GM12873 (cell line): ENCODE results near the gene LEMD1.

Experiments
- TF ChIP-seq, protein P1 (sequence below): IDR thresholded peaks from 2 replicates; pipeline ENCODE4 v1.5.1; 2012; ENCODE audit warnings: low read depth, mild to moderate bottlenecking, moderate library complexity, low read length, control low read depth; ENCODE audit not compliant: insufficient read depth; ENCODE audit errors: missing control alignments

Gene LEMD1

DNA sequence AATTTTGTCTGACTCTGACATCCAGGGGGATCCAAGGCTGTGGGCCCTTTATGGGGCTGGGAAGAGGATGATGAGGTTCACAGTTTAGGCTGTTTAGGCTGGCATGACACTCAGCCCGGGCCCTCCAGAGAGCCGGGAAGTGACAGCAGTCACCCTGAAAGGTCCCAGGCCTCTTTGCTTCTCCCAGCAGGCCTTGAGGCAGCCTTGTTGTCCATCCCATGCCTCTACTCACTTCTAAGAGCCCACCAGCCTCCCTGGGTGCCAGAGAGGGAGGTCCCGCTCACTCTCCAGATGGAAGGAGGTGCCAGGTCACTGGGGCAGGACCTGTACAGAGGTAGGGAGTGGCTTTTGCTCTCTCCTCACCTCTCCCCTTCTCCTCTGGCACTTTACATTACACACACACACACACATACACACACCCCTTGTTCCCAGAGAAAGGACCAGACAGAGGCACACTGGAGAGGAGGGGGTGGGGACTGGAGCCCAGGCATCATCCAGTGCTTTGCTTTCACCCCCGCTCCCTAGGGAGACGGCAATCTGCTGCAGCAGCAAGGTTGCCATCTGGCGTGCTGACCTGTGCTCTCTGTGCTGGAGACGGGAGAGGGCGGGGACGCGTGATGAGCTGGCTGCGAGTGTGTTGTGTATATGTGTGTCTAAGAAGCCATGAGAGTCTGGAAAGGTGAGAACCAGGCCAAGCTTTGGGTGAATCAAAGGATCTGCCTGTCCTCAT is 69.7 kb downstream of the LEMD1 start:
- TF ChIP-seq, protein P1, sequence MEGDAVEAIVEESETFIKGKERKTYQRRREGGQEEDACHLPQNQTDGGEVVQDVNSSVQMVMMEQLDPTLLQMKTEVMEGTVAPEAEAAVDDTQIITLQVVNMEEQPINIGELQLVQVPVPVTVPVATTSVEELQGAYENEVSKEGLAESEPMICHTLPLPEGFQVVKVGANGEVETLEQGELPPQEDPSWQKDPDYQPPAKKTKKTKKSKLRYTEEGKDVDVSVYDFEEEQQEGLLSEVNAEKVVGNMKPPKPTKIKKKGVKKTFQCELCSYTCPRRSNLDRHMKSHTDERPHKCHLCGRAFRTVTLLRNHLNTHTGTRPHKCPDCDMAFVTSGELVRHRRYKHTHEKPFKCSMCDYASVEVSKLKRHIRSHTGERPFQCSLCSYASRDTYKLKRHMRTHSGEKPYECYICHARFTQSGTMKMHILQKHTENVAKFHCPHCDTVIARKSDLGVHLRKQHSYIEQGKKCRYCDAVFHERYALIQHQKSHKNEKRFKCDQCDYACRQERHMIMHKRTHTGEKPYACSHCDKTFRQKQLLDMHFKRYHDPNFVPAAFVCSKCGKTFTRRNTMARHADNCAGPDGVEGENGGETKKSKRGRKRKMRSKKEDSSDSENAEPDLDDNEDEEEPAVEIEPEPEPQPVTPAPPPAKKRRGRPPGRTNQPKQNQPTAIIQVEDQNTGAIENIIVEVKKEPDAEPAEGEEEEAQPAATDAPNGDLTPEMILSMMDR = no peak

DNA sequence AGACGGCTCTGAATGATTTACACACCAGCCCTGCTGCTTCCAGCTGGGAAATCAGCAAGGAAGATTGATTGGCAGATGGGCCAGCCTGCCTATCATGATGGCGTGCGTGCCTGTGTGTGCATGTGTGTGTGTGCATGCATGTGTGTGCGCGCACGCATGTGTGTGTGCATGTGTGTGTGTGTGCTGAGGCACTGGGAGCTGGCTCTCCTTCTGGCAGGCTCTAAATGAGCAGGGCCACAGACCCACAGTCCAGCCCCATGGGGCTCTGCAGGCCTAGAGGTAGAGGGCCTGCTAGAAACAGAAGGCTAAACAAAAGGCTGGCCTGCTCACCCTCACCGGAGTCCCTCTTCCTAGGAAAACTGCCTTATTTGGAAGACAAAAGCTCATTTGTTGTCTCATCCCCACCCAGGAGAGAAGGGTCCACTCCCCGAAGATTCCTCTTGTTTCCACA is 71.1 kb downstream of the LEMD1 start:
- TF ChIP-seq, protein P1 = no peak

DNA sequence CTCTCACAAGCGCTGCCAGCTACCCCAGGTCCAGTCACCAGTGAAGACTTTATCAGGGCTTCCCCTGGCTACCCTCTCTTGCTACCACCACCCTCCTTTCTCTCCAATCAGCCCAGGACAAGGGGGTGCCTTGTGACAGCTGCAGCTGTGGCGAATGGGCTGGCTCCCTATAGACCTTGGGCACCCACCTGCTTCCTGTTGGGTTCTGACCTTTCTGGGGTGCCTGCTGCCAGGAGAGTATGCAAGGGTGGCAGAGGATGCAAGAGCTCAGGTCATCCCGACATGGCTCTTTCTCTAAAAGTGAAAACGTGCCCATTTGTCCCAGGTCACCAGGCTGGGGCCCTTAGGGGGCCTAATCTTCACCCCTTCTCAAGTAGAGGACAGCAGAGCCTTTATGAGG is 71.7 kb downstream of the LEMD1 start:
- TF ChIP-seq, protein P1 = no peak

DNA sequence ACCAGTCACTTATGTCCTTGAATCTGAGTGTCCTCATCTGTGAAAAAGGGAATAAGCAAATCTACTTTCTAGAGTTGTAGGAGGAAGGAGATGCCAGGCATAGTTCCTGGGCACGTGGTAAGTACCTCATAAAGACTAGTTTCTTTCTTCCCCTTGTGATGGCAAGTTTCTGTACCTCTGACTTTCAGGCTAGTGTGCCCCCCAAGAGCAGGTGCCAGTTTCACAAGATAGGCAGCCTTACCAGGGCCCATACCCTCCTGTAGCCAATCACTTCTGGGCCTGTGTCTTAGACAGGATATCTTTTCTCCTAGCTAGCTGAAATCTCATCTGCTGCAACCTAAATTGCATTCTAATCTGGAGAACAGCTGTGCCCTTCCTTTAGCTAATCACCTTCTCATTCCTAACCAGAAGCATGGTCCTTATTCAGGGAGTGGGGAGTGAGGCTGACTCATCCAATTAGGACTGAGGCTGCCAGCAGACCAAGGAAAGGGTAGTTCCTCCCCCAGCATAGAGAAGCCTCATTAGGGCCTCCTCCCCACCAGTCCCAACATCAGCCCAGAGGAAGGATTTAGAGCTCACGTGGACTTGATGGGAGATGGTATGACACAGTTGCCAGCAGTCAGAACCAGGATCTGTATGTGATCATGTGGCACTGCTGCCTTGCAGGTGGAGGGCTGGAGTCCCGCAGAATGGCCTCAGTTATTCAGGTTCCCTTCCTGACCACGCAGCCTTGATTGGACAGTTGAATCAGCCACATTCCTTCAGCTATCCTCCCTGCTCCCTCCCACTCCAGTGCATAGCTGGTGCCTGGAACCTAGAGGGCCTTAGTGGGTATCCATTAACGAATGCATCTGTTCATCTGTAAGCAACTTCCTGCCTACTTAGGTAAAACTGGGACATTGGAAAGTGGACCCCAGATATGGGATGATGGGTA is 73.0 kb downstream of the LEMD1 start:
- TF ChIP-seq, protein P1 = no peak

DNA sequence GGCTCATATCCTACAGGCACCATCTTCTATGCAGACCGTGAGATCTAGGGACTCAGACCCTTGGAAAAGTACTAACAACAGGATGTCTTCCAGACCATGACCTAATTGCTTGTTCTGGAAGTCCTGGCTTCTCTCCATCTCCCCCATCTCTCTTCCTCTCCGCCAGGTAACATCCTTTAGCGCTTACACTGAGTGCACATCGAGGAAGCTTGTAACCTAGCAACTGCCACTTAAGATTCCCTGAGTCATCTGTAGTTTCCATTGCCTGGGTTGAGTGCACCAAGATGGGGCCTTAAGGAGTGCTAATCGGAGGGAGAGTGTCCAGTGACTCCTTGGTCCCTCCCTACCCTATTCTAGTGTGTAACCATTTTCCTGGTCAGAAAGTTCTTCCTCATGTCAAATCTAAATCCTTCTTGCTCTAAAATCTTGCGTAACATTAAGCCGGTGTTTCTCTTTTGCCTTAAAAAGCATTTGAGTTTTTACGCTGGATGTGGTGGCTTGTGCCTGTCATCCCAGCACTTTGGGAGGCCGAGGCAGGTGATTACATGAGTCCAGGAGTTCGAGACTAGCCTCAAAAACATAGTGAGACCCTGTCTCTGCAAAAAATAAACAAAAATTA is 74.8 kb downstream of the LEMD1 start:
- TF ChIP-seq, protein P1 = no peak

DNA sequence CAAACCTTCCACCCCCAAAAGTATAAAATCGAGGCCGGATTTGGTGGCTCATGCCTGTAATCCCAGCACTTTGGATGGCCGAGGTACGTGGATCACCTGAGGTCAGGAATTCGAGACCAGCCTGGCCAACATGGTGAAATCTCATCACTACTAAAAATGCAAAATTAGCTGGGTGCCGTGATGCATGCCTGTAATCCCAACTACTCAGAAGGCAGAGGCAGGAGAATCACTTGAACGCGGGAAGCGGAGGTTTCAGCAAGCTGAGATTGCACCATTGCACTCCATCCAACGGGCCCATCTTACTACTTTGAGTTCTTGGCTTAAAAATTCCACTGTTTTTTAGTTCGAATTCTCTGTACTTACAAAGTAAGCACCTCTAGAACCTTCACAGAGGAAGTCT is 76.1 kb downstream of the LEMD1 start:
- TF ChIP-seq, protein P1 = no peak
